Caco-2 (cell line): ENCODE data around the gene SAMD4A. TPM values are rescaled to one million over a fixed set of nuclear protein-coding genes. Genes with fewer than 3 reads are reported as not detected.

ENCODE experiments used
- BruUV-seq: library from RNA; stranded (reverse); fragments of 400-500 nt; replicated peaks from 2 replicates; lab custom pipeline; 2021; lab: Mats Ljungman, UMichigan
- CTCF ChIA-PET: fragments of 300-600 bp; sonication (Branson Sonifier 250); formaldehyde crosslinking; loops from one replicate; lab custom pipeline; 2022; ENCODE audit warnings: antibody characterized with exemption; lab: Charles Lee
- POLR2A ChIA-PET: fragments of 300-600 bp; sonication (Branson Sonifier 250); formaldehyde crosslinking; loops from one replicate; lab custom pipeline; 2022; ENCODE audit warnings: antibody characterized with exemption; lab: Charles Lee
- DNase-seq, 2 experiments: peaks; one replicate each; pipeline versions ENCODE4 v3.0.0 to v3.0.0-alpha.2; 2020 to 2022
- H3K27me3 ChIP-seq: replicated peaks from 2 replicates; pipeline ENCODE4 v1.6.0; 2011; ENCODE audit warnings: low read length; ENCODE audit not compliant: control insufficient read depth, insufficient read depth
- H3K36me3 ChIP-seq: 2 replicates; pipeline ENCODE4 v1.5.1; 2011; ENCODE audit warnings: low read length; ENCODE audit not compliant: control insufficient read depth, insufficient read depth
- H3K4me1 ChIP-seq: fragments of 250-450 bp; sonication (Bioruptor Pico); 2 replicates; pipeline ENCODE4 v1.5.1; 2020; ENCODE audit warnings: mild to moderate bottlenecking
- H3K4me3 ChIP-seq: 2 replicates; pipeline ENCODE4 v1.5.1; 2011; ENCODE audit warnings: low read depth, mild to moderate bottlenecking, control low read depth, low read length
- H3K9me3 ChIP-seq: fragments of 250-450 bp; sonication (Bioruptor Pico); 2 replicates; pipeline ENCODE4 v1.5.1; 2020; ENCODE audit warnings: mild to moderate bottlenecking, moderate library complexity
- H3K27ac Mint-ChIP-seq: one replicate; pipeline ENCODE4 v1.8.0; 2022; ENCODE audit warnings: mixed read lengths; ENCODE audit not compliant: unreplicated experiment
- H3K27me3 Mint-ChIP-seq: one replicate; pipeline ENCODE4 v1.8.0; 2022; ENCODE audit warnings: mixed read lengths; ENCODE audit not compliant: insufficient read depth, unreplicated experiment
- H3K36me3 Mint-ChIP-seq: one replicate; pipeline ENCODE4 v1.8.0; 2022; ENCODE audit warnings: mild to moderate bottlenecking, mixed read lengths; ENCODE audit not compliant: insufficient read depth, unreplicated experiment
- H3K4me1 Mint-ChIP-seq: one replicate; pipeline ENCODE4 v1.8.0; 2022; ENCODE audit warnings: low read depth, mixed read lengths; ENCODE audit not compliant: unreplicated experiment
- H3K4me3 Mint-ChIP-seq: one replicate; pipeline ENCODE4 v1.8.0; 2022; ENCODE audit warnings: mild to moderate bottlenecking, moderate library complexity, mixed read lengths; ENCODE audit not compliant: unreplicated experiment
- H3K9me3 Mint-ChIP-seq: one replicate; pipeline ENCODE4 v1.8.0; 2022; ENCODE audit warnings: mixed read lengths; ENCODE audit not compliant: unreplicated experiment
- CTCF ChIP-seq, 2 experiments: fragments of 200-600 bp in 1 of 2; IDR thresholded peaks; 1 replicate in 1 of 2; 2 replicates in 1 of 2; pipeline versions ENCODE4 v1.5.1 to v1.8.0; 2011 to 2022; ENCODE audit warnings: antibody characterized with exemption in 1 of 2, control low read depth in 1 of 2, inconsistent platforms in 1 of 2, low read depth in 1 of 2, low read length in 1 of 2, mild to moderate bottlenecking in 1 of 2, moderate library complexity in 1 of 2; ENCODE audit not compliant: insufficient read depth in 1 of 2, severe bottlenecking in 1 of 2, unreplicated experiment in 1 of 2
- intact Hi-C: fragments of 100-400 bp; cut with micrococcal nuclease; formaldehyde crosslinking; loops from one replicate; pipeline ENCODE4 v1.10.0; 2022; ENCODE audit not compliant: unreplicated experiment
- total RNA-seq: library from RNA; stranded (reverse); gene quantifications from 2 replicates; pipeline ENCODE4 v1.2.3, GENCODE V29; 2022

SAMD4A gene
- total RNA-seq, 1 experiment from 2014 or later: 60.8 TPM

GRCh38 chr14:54600717-54601109, 33.8 kb downstream of the SAMD4A start:
- Mint-ChIP-seq H3K27me3 (no peaks in the 10 kb centered on the region), H3K36me3 (peaks cover 15% of the 10 kb centered on the region), H3K9me3 (no peaks in the 10 kb centered on the region), H3K4me1 (peaks cover 23% of the 10 kb centered on the region), H3K27ac (no peak overlapping the region), H3K4me3 (no peak overlapping the region)
- DNase-seq: no peak
- Histone ChIP-seq H3K4me1 (peaks cover 14% of the 10 kb centered on the region; the same call in 1 of the 2 replicates), H3K9me3 (no peaks in the 10 kb centered on the region), H3K36me3 (no peaks in the 10 kb centered on the region), H3K27me3 (no peaks in the 10 kb centered on the region), H3K4me3 (no peak overlapping the region)
- CTCF ChIA-PET: no interaction called here
- BruUV-seq: no TSS peak
- POLR2A ChIA-PET: no interaction called here
- intact Hi-C loops: no loop called here
- no peak for TF ChIP-seq CTCF (IDR thresholded peaks at IDR 0.05; ENCODE audit: insufficient read depth in 1 of 2, low read depth in 1 of 2, low read length in 1 of 2, severe bottlenecking in 1 of 2, unreplicated experiment in 1 of 2)

- intact Hi-C loops: no loop called here
- Histone ChIP-seq H3K36me3 (no peaks in the 10 kb centered on the region), H3K9me3 (no peaks in the 10 kb centered on the region), H3K4me3 (no peak overlapping the region), H3K27me3 (no peaks in the 10 kb centered on the region), H3K4me1 (peaks cover 10% of the 10 kb centered on the region; the same call in 1 of the 2 replicates)
- ChIA-PET CTCF (interaction anchor here (0.7 kb wide), 1 partner anchor 120 kb away, joined by 3 read pairs; no protein-coding TSS in a partner anchor), POLR2A (no interaction called here)
- no peak overlapping the region for H3K4me3 Mint-ChIP-seq
- H3K36me3 Mint-ChIP-seq: peaks cover 23% of the 10 kb centered on the region
- H3K27me3 Mint-ChIP-seq: no peaks in the 10 kb centered on the region
- BruUV-seq: no TSS peak
- no peak for DNase-seq
- no peak for TF ChIP-seq CTCF (IDR thresholded peaks at IDR 0.05; ENCODE audit: insufficient read depth in 1 of 2, low read depth in 1 of 2, low read length in 1 of 2, severe bottlenecking in 1 of 2, unreplicated experiment in 1 of 2)
- no peak overlapping the region for H3K27ac Mint-ChIP-seq
- H3K9me3 Mint-ChIP-seq: peaks cover 10% of the 10 kb centered on the region
- H3K4me1 Mint-ChIP-seq: peaks cover 32% of the 10 kb centered on the region
These were observed 36.4 kb downstream of the SAMD4A start for GRCh38 chr14:54603362-54603761.

- ChIA-PET POLR2A (no interaction called here), CTCF (interaction anchor here (0.6 kb wide), 1 partner anchor 100 kb away, joined by 3 read pairs; no protein-coding TSS in a partner anchor)
- Histone ChIP-seq H3K4me1 (no peaks in the 10 kb centered on the region), H3K4me3 (no peak overlapping the region), H3K9me3 (no peaks in the 10 kb centered on the region), H3K36me3 (no peaks in the 10 kb centered on the region), H3K27me3 (no peaks in the 10 kb centered on the region)
- DNase-seq: no peak
- peaks cover 28% of the 10 kb centered on the region for H3K4me1 Mint-ChIP-seq
- H3K36me3 Mint-ChIP-seq: peaks cover 24% of the 10 kb centered on the region
- no peak for TF ChIP-seq CTCF (IDR thresholded peaks at IDR 0.05; ENCODE audit: insufficient read depth in 1 of 2, low read depth in 1 of 2, low read length in 1 of 2, severe bottlenecking in 1 of 2, unreplicated experiment in 1 of 2)
- H3K4me3 Mint-ChIP-seq: no peak overlapping the region
- H3K9me3 Mint-ChIP-seq: peaks cover 10% of the 10 kb centered on the region
- H3K27ac Mint-ChIP-seq: no peak overlapping the region
- no TSS peak for BruUV-seq
- H3K27me3 Mint-ChIP-seq: no peaks in the 10 kb centered on the region
- intact Hi-C loops: no loop called here
These were observed 39.2 kb downstream of the SAMD4A start for GRCh38 chr14:54606178-54606577.
